GM19468 (cell line): ENCODE results near the gene TDP2.
"Not testable (repeated sequence)": the region's sequence is repeated elsewhere in the genome, so short reads cannot be mapped to it uniquely, and the experiment has no call there.

Source experiments
- ATAC-seq: cut with Tn5 transposase; IDR thresholded peaks from one replicate; pipeline ENCODE4 v1.9.1; 2021; ENCODE audit warnings: mild to moderate bottlenecking, moderate library complexity, moderate number of reproducible peaks; ENCODE audit not compliant: unreplicated experiment; ENCODE audit errors: extremely low read depth

The TDP2 gene

DNA sequence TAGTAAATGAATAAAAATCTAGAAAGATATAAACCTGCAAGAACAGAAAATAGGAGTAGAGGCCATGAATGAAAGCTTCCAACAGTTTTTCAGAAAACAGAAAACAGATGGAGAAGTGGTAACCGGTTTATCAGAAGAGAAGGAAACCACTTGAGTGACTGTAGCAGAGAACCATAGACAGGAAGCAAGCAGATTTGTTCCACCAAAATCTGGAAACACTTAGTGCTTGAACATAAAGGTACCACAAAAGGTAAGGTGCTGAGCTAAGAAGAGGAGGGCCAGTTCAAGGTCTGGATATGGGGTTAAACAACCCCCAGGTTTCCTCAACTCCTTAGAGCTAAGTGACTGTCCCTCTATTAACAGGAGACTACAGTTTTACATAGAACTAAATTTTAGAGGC, 11.5 kb downstream of the TDP2 start:
- ATAC-seq, result no peak

DNA sequence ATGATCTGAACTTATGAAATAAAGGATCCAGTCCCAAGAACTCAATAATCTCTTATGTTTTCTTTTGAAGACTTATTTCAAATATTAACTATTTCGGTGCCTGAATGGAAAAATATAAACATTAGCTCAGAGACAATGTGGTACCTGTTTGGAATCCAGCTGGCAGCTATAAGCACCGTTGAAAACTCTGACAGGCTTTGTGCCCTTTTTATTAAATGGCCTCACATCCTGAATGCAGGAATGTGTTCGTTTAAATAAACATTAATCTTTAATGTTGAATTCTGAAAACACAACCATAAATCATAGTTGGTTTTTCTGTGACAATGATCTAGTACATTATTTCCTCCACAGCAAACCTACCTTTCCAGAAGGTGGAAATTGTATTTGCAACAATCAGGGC, 16.3 kb downstream of the TDP2 start:
- ATAC-seq, result no peak

DNA sequence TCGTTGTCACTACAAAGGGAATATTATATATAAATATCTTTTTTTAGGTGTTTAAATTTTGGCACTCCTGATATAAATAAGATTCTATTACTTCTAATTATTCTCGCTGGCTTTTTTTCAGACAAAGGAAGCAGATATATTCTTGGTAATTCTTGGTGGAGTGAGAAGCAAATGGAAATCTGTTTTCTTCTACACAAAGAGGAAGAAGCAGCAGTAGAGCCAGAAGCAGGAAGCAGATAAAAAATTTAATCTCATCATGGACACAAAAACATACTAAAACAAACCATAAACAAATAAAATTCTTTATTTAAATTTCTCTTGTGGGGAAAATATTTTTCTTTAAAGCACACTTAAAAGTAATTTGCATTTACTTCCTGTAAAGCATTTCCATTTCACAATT, 17.0 kb downstream of the TDP2 start:
- no peak for ATAC-seq

DNA sequence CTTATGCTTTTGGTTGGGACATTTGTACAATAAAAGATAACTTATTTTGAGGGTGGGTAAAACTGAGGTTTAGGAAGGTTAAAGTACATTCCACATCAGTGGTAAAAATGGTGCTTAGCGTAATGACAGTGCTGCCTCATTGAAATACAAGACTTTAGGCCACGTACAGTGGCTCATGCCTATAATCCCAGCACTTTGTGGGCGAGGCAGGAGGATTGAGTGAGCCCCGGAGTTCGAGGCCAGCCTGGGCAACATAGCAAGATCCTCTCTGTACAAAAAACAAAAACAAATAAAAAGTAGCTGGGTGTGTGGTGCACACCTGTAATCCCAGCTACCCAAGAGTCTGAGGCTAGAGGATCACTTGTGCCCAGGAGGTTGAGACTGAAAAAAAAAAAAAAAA, 18.4 kb downstream of the TDP2 start:
- ATAC-seq, result no peak

- no peak for ATAC-seq
These were observed 19.9 kb downstream of the TDP2 start for GRCh38 chr6:24646771-24647170.

- no peak for ATAC-seq
These were observed 22.3 kb downstream of the TDP2 start for GRCh38 chr6:24644377-24644776.

DNA sequence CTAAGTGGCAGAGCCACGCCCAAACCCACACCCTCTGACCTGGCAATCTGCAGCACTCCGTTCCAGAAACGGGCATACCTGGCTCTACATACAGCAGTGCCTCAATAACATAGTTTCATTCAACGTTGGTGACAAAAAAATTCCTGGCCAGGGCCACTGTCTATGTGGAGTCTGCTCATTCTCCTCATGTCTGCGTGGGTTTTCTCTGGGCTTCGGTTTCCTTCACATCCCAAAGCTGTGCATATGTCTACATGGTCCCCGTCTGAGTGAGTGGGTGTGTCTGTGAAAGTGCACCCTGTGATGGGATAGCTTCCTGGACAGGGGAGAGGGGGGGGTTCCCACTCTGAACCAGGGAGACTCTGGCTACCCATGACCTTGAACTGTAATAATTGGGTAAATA, 22.8 kb downstream of the TDP2 start:
- no peak for ATAC-seq

DNA sequence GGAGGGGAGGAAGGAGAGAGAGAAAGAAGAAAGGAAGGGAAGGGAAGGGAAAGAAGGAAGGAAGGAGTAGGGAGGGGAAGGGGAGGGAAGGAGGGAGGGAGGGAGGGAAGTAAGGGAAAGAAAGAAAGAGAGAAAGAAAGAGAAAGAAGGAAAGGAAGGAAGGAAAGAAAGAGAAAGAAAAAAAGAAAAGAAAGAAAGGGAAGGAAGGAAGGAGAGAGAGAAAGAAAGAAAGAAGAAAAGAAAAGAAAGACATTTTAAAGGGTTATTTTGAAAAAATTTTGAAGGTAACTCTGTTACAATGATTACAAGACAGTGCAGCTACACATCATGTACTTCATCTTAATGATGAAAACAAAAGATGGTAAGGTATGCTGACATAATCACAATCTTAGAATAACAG, 24.6 kb downstream of the TDP2 start:
- ATAC-seq, result no peak

DNA sequence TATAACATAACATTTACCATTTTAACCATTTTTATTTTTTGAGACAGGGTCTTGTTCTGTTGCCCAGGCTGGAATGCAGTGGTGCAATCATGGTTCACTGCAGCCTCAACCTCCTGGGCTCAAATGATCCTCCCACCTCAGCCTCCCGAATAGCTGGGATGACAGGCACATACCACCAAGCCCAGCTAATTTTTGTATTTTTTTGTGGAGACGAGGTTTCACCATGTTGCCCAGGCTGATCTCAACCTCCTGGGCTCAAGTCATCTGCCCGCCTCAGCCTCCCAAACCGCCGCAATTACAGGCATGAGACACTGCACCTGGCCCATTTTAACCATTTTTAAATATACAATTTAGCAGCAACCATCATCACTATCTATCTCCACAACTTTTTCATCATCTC, 26.1 kb downstream of the TDP2 start:
- not testable (repeated sequence) for ATAC-seq

- ATAC-seq, result no peak
These were observed 26.5 kb downstream of the TDP2 start for GRCh38 chr6:24640166-24640565.

DNA sequence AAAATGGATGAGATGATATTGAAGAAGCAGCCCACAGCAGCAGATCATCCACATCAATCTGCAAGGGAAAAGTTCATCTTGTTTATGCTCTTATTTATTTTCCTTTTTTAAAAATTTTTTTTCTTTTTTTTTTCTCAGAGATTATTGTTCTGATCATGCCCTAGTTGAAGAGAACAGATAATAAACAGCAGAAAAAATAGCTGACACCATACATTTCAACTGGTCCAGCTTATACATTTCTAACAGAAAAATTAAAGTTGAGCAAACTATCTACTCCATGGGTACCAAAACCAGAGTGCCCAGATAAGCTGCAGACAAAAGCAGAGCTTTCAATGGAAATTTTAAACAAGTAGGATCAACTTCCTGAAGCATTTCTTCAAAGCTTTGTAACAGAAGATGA, 30.0 kb downstream of the TDP2 start:
- ATAC-seq, result no peak

GRCh38 chr6:24632573-24632972, 34.1 kb downstream of the TDP2 start:
- ATAC-seq, result no peak

DNA sequence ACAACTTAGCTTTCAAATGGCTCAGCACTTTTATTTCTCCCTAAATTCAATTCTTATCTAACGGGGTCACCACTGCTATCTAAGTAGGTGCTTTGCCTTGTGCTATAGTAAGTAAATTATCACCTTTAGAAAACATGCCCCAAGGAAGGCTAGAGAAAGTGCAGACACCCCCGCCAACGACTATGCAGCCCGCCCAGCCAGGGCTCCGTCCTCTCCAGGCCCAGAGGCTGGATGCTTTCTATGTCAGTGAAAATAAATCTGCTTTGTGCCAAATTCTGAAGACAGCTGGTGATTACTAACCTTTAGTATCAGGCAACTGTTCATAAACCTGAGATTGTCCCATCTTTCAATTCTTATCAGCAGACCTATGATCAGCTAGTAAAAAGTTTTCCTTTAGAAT, 35.0 kb downstream of the TDP2 start:
- ATAC-seq, result no peak

GRCh38 chr6:24630856-24631505, 35.7 kb downstream of the TDP2 start:
- ATAC-seq, result no peak

DNA sequence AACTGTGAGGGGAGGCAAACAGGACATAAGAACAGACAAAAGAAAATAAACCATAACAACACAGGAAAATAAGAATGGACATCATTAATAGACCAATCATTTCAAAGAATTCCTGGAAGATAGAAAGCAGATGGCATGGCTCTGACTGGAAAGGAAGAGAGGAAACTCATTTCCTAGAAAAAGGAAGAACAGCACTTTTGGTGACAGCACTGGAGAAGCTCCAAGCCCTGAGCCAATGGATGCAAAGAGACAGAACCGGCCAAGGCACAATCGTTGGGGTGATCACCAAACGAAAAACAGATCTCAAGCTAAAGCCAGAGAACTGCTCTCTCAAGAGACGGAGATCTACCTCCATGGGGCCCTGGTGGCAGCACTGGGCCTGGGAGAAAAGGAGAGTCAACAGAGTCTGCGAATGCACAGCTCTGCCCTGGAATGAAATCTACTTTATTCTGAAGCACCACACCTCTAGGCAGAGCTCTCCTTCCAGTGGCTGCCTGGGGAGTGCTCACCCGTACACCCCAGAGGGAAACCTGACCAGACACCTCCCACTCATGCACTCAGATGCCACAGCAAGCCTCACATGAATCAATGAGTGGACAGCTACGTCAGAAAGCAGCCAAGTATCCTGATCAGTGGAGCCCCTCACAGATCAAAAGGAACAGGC, 44.9 kb downstream of the TDP2 start:
- no peak for ATAC-seq

GRCh38 chr6:24620637-24621036, 46.1 kb downstream of the TDP2 start:
- no peak for ATAC-seq

DNA sequence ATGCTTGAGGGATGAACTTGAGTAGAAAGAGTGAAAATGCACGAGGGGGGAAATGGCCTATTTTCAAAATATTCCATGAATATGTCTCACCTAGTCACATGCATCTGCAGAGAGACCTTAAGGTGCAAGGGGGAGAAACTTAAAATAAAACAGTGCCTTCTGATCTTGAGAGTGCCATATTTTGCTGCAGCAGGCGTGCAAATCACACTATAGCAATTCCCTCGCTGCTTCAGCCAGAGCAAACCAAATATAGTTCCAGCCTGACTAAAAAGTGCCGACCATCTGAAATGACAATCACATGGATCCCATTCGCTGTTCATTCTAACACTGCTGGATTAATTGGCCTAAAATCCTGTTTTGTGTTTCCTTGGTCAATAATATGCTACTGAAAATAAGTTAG, 47.0 kb downstream of the TDP2 start:
- no peak for ATAC-seq

- ATAC-seq, result no peak
These were observed 52.1 kb downstream of the TDP2 start for GRCh38 chr6:24614648-24615047.

GRCh38 chr6:24614043-24614420, 52.7 kb downstream of the TDP2 start:
- no peak for ATAC-seq

DNA sequence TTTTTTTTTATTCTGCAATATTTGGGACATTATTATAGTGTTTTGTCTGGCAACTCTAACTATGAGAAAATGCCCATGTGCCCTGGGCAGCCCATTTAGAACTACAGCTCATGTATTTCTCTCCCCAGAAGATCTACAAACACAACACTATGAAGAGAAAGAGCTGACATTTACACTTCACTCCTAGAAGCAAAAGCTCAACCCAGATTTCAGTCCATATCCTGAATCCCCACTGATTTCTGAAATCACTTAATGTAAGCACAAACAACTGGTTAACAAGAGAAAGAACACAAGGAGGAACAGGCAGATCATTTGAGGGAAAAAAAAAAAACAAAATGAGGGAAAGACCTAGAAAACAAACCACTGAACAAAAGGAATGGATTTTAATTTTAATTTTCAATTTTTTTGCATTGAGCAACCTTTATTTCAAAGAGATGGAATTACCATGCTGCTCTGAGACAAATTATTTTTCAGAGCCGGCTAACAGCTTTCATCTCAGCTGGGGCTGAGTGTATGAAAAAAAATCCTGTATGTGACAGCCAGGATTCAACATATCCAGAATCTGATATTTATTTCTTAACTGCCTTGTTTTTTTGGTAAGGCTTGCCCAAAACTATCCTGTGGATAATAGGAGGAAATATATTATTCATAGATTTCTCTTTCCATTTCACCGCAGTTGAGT, 53.2 kb downstream of the TDP2 start:
- no peak for ATAC-seq

GRCh38 chr6:24610672-24611071, 56.0 kb downstream of the TDP2 start:
- ATAC-seq, result no peak
